ENCODE data around the gene PASK. TPM values are rescaled to one million over a fixed set of nuclear protein-coding genes. Genes with fewer than 3 reads are reported as not detected.

Gene PASK
- total RNA-seq, 1 experiment from 2014 or later, result 5.8 TPM

DNA sequence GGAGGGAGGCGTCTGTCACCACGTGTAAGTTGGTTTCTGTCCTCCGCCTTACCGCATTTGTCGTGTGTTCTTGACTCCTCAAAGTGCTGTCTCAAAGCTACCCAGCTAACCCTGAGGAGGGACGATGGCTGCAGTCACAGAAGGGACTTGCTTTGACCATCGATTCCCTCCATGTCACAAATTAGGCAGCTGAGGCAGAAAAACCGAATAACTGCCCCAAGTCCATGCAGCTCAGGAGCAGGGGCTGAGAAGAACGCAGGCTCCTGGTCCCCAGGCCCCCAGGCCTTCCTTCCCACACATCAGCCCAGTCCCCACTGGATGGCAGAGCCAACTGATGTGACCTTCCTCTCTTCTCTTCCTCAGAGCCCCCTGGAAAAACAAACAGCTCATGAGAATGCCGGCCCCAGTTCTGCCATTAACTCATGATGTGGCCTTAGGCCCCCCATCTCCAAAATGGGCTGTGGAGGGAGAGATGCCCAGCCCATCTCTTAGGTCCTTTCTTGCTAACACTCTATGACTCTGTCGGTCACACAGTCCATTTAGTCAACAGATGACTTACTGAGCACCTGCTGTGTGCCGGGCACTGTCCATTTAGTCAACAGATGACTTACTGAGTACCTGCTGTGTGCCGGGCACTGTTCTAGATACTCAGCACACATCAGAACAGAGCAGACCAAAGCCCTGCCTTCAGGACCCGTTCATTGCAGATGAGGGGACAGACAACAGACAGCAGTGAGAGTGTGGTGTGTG lies 66.8 kb downstream of the PASK start:
- DNase-seq (ENCODE audit: low read depth), result no peak

DNA sequence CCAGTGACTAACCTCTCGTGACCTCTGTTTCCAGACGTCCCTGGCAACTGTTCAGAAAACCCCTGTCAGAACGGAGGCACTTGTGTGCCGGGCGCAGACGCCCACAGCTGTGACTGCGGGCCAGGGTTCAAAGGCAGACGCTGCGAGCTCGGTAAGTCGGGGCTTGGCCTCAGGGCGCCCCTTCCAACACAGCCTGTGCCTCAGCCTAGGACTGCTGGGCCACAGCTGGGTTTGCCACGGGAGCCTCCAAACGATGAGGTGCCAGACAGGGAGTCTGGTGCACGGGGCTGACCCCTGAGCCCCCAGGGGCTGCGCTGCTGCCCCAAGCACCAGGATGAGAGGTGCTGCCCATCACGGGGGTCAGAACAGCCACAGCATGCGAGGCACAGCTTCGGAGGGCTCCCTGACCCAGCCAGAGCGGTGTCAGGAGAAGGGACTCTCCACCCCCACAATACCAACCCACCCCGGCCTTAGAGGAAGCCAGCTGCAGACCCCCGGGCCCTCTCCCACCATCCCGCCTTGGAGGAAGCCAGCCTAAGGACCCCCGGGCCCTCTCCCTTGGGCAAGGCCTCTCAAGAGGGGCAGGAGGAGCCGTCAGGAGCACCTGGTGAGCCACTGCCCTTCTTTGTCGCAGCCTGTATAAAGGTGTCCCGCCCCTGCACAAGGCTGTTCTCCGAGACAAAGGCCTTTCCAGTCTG lies 67.5 kb downstream of the PASK start:
- DNase-seq (ENCODE audit: low read depth), result no peak

GRCh38 chr2:241081190-241081642 lies 68.1 kb downstream of the PASK start:
- DNase-seq (ENCODE audit: low read depth), result no peak

DNA sequence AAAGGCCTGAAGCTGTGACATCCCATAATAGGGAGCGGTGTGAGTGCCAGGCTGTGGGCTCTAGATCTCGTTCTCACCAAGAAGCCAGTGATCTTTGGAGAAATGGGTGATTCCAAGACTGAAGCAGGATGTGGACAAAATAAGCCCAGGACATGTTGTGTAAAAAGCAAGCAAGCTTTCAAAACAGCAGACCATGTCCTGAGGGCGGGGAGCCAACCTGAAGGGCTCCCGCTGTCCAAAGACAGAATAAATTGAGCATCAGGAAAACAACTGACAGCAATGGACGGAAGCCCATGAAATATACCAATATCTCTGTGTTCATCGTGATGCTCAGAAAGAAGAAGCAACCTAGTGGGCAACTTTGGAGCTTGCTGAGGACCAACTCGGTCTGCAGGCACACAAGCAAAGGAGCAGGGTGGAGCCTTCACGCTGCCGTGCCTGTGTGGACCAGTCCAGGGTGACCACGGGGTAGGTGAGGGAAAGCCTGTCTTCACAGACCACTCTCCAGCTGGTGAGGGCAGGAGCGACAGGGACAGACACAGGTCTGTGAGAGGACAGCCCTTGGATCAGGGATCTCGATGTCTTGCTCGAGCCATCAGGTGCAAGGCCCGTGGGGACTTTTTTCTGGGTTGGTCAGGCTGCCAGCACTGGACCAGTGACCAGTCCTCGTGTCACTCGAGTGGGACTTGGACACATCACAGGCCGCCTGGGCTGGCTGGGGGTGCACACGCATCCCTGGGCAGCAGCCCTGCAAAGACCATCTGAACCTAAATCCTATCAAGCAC lies 68.7 kb downstream of the PASK start:
- DNase-seq (ENCODE audit: low read depth), result no peak

GRCh38 chr2:241074901-241075540 lies 74.3 kb downstream of the PASK start:
- DNase-seq (ENCODE audit: low read depth), result no peak

GRCh38 chr2:241074065-241074818 lies 75.0 kb downstream of the PASK start:
- no peak for DNase-seq (ENCODE audit: low read depth)

- DNase-seq (ENCODE audit: low read depth), result no peak
Measured at GRCh38 chr2:241073166-241074064, 75.9 kb downstream of the PASK start.

DNA sequence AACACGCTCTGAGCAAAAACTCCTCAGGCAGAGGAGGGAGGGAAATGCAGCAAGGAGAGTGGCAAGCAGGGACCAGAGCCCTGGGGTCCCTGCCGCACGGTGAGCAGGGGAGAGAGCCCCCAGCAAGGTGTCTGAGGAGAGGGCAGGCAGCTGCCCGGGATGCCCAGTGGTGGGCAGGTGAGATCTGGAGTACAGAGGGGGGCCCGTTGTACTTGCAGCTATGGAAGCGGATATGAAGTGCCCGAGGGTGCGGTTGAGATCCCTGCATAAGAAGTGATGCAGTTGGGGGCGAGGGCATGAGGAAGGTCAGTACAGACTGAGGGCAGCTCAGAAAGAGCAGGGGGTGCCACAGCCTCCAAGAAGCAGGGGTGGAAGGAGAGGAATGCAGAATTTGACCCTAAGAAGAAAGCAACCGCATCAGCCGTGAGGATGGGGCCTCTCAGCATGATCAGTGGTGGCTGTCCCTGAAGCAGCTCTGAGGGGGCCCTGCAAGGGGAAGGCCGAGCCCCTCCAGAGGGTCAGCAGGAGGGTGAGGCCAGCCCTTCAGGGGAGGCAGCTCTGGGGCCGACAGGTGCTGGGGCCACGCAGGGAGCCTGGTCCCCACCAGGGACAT lies 76.6 kb downstream of the PASK start:
- DNase-seq (ENCODE audit: low read depth), result no peak

DNA sequence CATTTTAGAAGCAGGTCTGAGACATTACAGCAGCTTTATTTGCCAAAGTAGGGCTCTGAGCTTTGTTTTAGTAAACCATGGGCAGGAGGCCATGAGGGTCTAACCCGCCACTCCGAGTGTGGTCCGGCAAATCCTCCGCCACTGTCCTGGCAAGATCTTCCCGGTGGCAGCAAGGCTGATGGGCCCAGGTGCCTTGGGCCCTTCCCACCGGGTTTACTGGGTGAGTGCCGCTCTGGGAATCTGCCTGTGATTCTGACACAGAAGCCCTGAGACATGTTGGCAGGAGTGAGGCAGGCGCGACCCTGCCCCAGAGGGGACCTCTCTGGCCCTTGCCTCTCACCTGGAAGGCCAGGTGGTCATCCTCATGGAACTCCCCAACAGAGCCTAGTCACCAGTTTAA lies 77.1 kb downstream of the PASK start:
- no peak for DNase-seq (ENCODE audit: low read depth)

- no peak for DNase-seq (ENCODE audit: low read depth)
Measured at GRCh38 chr2:241071677-241072111, 77.6 kb downstream of the PASK start.

GRCh38 chr2:241070811-241071676 lies 78.2 kb downstream of the PASK start:
- DNase-seq (ENCODE audit: low read depth), result no peak

DNA sequence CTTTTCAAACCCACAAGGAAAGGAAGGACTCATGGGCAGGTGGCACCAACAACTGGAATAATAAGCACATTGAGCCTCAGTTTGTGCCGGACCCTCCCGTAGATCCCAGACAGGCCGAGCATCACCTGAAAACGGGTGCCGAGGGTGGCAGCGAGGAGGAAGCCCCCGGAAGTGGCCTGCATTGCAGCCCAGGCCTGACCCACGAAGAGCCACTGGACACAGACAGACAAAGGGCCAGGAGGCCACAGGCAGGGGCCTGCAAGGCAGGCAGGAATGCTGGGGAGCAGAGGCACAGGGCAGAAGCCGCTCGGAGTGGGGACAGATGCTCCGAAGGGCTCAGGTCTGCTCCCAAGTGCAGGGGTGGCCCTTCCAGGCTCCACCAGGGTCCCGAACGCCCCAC lies 78.9 kb downstream of the PASK start:
- no peak for DNase-seq (ENCODE audit: low read depth)

DNA sequence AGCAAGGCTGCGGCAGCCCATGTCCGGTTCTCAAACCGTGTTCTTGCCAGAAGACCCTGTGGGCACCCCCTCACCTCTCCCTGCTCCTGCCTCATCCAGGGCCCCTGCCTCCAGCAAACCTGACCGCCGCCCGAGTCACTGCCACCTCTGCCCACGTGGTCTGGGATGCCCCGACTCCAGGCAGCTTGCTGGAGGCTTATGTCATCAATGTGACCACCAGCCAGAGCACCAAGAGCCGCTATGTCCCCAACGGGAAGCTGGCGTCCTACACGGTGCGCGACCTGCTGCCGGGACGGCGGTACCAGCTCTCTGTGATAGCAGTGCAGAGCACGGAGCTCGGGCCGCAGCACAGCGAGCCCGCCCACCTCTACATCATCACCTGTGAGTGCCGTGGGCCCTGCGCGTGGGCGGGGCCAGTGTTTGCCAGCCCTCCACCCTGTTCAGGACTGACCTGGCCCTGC lies 79.4 kb downstream of the PASK start:
- no peak for DNase-seq (ENCODE audit: low read depth)

DNA sequence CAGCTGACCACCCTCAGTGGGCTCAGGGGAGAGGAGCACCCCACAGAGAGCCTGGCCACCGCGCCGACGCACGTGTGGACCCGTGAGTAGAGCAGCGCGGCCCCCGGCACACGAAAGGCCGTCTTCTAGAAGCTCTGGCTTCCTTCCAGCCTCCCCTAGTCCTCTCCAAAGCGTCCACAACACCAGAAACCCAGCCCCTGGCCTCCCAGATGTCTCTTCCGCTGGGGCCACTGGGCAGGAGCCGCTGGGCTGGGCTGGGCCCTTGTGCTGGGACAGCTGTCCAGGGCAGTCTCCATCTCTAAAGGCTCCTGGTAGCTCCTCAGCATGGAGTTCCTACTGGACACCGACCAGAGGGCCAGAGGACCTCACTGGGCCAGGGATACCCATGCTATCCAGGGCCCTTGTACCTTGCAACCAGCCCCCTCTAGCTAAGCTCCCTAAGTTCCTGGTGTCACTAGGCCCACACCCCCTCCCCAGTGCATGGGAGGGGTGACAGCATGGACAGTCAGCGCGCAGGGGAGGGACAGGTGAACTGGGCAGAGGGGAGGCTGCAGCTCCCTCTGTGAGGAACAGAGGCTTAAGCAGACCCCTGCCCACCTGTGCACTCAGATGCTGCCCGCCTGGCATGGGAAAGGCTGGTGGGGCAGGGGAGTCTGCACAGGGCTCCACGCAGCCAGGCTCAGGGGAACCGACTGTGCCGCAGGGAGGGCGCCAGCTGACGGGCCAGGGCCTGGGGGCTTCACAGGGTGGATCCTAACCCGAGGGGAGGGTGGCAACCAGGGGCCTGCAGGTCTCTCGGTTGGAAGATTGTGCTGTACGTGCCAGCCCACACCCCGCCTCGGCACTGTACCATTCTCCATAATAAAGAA lies 80.1 kb downstream of the PASK start:
- no peak for DNase-seq (ENCODE audit: low read depth)

DNA sequence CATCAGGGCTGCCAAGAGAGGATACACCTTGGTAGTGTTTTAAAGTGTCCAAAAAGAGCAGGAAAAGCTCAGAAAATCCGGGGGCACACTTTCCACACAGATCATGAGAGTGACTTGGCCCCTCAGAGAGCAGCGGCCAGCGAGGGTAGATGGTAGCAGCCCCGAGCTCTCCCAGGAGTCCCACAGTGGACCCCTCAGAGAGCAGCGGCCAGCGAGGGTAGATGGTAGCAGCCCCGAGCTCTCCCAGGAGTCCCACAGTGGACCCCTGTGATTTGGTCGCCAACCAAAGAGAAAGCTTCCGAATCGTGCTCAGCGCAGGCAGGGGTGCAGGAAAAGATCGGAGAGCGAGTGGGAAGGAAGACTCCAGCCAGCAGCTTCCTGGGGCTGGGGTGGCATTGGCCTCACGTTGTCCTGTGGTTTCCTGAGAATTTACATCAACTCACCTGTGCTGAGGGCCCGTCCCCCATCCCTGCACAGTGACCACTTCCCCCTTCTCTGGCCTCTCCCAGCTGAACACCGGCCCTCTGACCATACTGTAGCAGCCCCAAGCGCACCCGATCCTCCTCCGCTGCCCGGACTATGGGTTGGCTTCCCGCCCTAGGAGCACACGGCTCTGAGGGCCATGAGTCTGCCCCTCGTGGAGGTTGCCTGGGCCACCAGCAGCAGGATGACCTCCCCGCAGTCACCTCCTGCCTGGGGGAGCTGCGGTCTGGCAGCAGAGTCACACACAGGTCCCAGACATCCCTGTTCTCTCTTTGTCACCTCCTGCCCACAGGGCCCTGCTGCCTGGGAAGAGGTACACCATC lies 80.9 kb downstream of the PASK start:
- no peak for DNase-seq (ENCODE audit: low read depth)

DNA sequence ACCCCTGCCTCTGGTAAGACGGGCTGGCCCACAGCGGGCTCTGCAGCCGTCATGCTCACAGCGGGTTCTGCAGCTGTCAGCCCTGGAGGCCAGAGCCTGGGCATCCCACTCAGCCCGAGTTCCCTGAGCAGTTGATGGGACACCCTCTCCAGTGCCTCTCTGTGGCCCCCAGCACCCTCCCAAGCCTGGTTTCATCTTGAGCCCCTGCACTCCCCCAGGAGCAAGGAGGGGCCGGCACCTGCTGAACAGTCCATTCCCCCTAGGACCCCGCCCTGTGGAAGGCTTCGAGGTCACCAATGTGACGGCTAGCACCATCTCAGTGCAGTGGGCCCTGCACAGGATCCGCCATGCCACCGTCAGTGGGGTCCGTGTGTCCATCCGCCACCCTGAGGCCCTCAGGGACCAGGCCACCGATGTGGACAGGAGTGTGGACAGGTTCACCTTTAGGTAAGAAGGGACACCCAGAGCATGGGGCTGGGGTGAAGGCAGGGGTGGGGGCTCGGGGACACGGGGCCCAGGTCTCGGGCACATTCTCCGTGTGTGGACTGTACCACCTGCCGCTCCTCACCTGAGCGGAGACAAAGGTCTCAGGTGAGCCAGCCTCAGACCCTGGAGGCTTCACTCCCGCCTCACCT lies 81.7 kb downstream of the PASK start:
- no peak for DNase-seq (ENCODE audit: low read depth)

Data from M059J (cell line).